IPS-20b (cell line): ENCODE measurements around the gene ENO3.

Experiments used
- H3K27ac ChIP-seq: one replicate; pipeline ENCODE4 v1.5.1; 2013; ENCODE audit warnings: low read length
- H3K27me3 ChIP-seq: 2 replicates; pipeline ENCODE4 v1.6.1; 2013; ENCODE audit warnings: mild to moderate bottlenecking, low read length, inconsistent platforms; ENCODE audit not compliant: insufficient read depth
- H3K36me3 ChIP-seq: 2 replicates; pipeline ENCODE4 v1.6.1; 2013; ENCODE audit warnings: low read depth, mild to moderate bottlenecking, inconsistent platforms, low read length, moderate library complexity; ENCODE audit not compliant: insufficient read depth
- H3K4me1 ChIP-seq: 2 replicates; pipeline ENCODE4 v1.6.1; 2013; ENCODE audit warnings: mild to moderate bottlenecking, control low read depth, inconsistent platforms, low read length, moderate library complexity; ENCODE audit not compliant: insufficient read depth
- H3K4me3 ChIP-seq: 2 replicates; pipeline ENCODE4 v1.5.1; 2013; ENCODE audit warnings: mild to moderate bottlenecking, low read length, inconsistent platforms
- H3K9ac ChIP-seq: 2 replicates; pipeline ENCODE4 v1.6.1; 2013; ENCODE audit warnings: low read depth, mild to moderate bottlenecking, inconsistent platforms, low read length, moderate library complexity
- H3K9me3 ChIP-seq: 2 replicates; pipeline ENCODE4 v1.6.1; 2013; ENCODE audit warnings: mild to moderate bottlenecking, low read depth, low read length, inconsistent platforms; ENCODE audit not compliant: insufficient read depth

ENO3 gene

GRCh38 chr17:4945944-4946280 lies 5.0 kb upstream of the ENO3 start:
- H3K4me1 ChIP-seq = peaks cover 15% of the 10 kb centered on the region
- peaks cover 55% of the 10 kb centered on the region for H3K36me3 ChIP-seq
- H3K27me3 ChIP-seq = no peaks in the 10 kb centered on the region
- no peaks in the 10 kb centered on the region for H3K9me3 ChIP-seq
- H3K27ac ChIP-seq = no peak overlapping the region
- H3K9ac ChIP-seq = peak overlapping the region; percentile 99
- peak overlapping the region; percentile 98 for H3K4me3 ChIP-seq

GRCh38 chr17:4946312-4946976 lies 4.5 kb upstream of the ENO3 start:
- H3K9me3 ChIP-seq = no peaks in the 10 kb centered on the region
- H3K36me3 ChIP-seq = peaks cover 55% of the 10 kb centered on the region
- H3K27me3 ChIP-seq = no peaks in the 10 kb centered on the region
- peak overlapping the region; percentile 99 for H3K9ac ChIP-seq
- peak overlapping the region; percentile 62 for H3K27ac ChIP-seq
- peak overlapping the region; percentile 98 for H3K4me3 ChIP-seq
- peaks cover 16% of the 10 kb centered on the region for H3K4me1 ChIP-seq

GRCh38 chr17:4947010-4947410 lies 3.9 kb upstream of the ENO3 start:
- H3K4me3 ChIP-seq = peak overlapping the region; percentile 98
- H3K27ac ChIP-seq = peak overlapping the region; percentile 62
- peaks cover 51% of the 10 kb centered on the region for H3K36me3 ChIP-seq
- peak overlapping the region; percentile 99 for H3K9ac ChIP-seq
- no peaks in the 10 kb centered on the region for H3K27me3 ChIP-seq
- peaks cover 21% of the 10 kb centered on the region for H3K4me1 ChIP-seq
- no peaks in the 10 kb centered on the region for H3K9me3 ChIP-seq

GRCh38 chr17:4947411-4948165 lies 3.3 kb upstream of the ENO3 start:
- peaks cover 46% of the 10 kb centered on the region for H3K36me3 ChIP-seq
- H3K9ac ChIP-seq = peak overlapping the region; percentile 99
- H3K27ac ChIP-seq = peak overlapping the region; percentile 99
- peaks cover 21% of the 10 kb centered on the region for H3K4me1 ChIP-seq
- H3K27me3 ChIP-seq = no peaks in the 10 kb centered on the region
- H3K9me3 ChIP-seq = no peaks in the 10 kb centered on the region
- H3K4me3 ChIP-seq = peak overlapping the region; percentile 98

GRCh38 chr17:4948166-4948930 lies 2.6 kb upstream of the ENO3 start, which contains the start of gene PFN1:
Gene PFN1, minus strand, starts transcription at chr17:4948530. Its CDS starts 136 bp downstream, at chr17:4948394.
- peak within 1 kb of the TSS; percentile 99 for H3K27ac ChIP-seq
- H3K27me3 ChIP-seq = no peaks in the 10 kb centered on the region
- H3K9ac ChIP-seq = peak within 1 kb of the TSS; percentile 99
- peaks cover 38% of the 10 kb centered on the region for H3K36me3 ChIP-seq
- H3K4me1 ChIP-seq = peaks cover 21% of the 10 kb centered on the region
- peak within 1 kb of the TSS; percentile 98 for H3K4me3 ChIP-seq
- H3K9me3 ChIP-seq = no peaks in the 10 kb centered on the region

GRCh38 chr17:4948931-4949320 lies 2.0 kb upstream of the ENO3 start:
- H3K4me1 ChIP-seq = peaks cover 21% of the 10 kb centered on the region
- H3K36me3 ChIP-seq = peaks cover 32% of the 10 kb centered on the region
- H3K27me3 ChIP-seq = no peaks in the 10 kb centered on the region
- H3K27ac ChIP-seq = peak overlapping the region; percentile 97
- H3K4me3 ChIP-seq = peak overlapping the region; percentile 98
- no peaks in the 10 kb centered on the region for H3K9me3 ChIP-seq
- peak overlapping the region; percentile 99 for H3K9ac ChIP-seq

- Histone ChIP-seq H3K4me3 (peak overlapping the region; percentile 98), H3K27ac (peak overlapping the region; percentile 97), H3K9me3 (no peaks in the 10 kb centered on the region), H3K36me3 (peaks cover 27% of the 10 kb centered on the region), H3K27me3 (no peaks in the 10 kb centered on the region), H3K9ac (peak overlapping the region; percentile 99), H3K4me1 (peaks cover 21% of the 10 kb centered on the region)
Measured at GRCh38 chr17:4949321-4950074, 1.4 kb upstream of the ENO3 start.

- Histone ChIP-seq H3K9me3 (no peaks in the 10 kb centered on the region), H3K27ac (peak overlapping the region; percentile 89), H3K4me3 (peak overlapping the region; percentile 89), H3K4me1 (peaks cover 21% of the 10 kb centered on the region; the same call in 1 of the 2 replicates), H3K9ac (peak overlapping the region; percentile 99), H3K27me3 (no peaks in the 10 kb centered on the region), H3K36me3 (peaks cover 19% of the 10 kb centered on the region)
Measured at GRCh38 chr17:4950075-4950745, 709 bp upstream of the ENO3 start.

GRCh38 chr17:4951486-4951885 lies 567 bp downstream of the ENO3 start:
- Histone ChIP-seq H3K9ac (peak overlapping the region; percentile 99; the same call in 1 of the 2 replicates), H3K4me3 (peak overlapping the region; percentile 89)

GRCh38 chr17:4953451-4953961 lies 2.6 kb downstream of the ENO3 start:
- Histone ChIP-seq H3K9me3 (no peaks in the 10 kb centered on the region), H3K4me3 (no peak overlapping the region), H3K27ac (no peak overlapping the region), H3K27me3 (no peaks in the 10 kb centered on the region), H3K36me3 (no peaks in the 10 kb centered on the region), H3K9ac (no peak overlapping the region), H3K4me1 (peaks cover 13% of the 10 kb centered on the region; the same call in 1 of the 2 replicates)

More at GRCh38 chr17:4951486-4951885, 567 bp downstream of the ENO3 start:
- Histone ChIP-seq H3K27ac (no peak overlapping the region), H3K36me3 (peaks cover 7% of the 10 kb centered on the region), H3K4me1 (peaks cover 13% of the 10 kb centered on the region; the same call in 1 of the 2 replicates), H3K27me3 (no peaks in the 10 kb centered on the region), H3K9me3 (no peaks in the 10 kb centered on the region)
